ENCODE results near the gene ZFP91. TPM values are rescaled to one million over a fixed set of nuclear protein-coding genes. Genes with fewer than 3 reads are reported as not detected.

The ZFP91 gene
- total RNA-seq, 4 donors from 2014 or later, result 45.9 to 52.4 (median 47.5) TPM

- H3K27ac ChIP-seq, result no peak overlapping the region
- no peaks in the 10 kb centered on the region for H3K9me3 ChIP-seq
- H3K36me3 ChIP-seq, result no peaks in the 10 kb centered on the region
- H3K4me1 ChIP-seq, result peaks cover 12% of the 10 kb centered on the region
- DNase-seq (ENCODE audit: low spot score in 2 of 2), result no peak
- TF ChIP-seq CTCF (IDR thresholded peaks at IDR 0.05) (no peak), POLR2AphosphoS5 (IDR thresholded peaks at IDR 0.05) (no peak), EP300 (IDR thresholded peaks at IDR 0.05) (no peak)
- H3K27me3 ChIP-seq, result no peaks in the 10 kb centered on the region
- H3K4me3 ChIP-seq, result no peak overlapping the region
- 86% methylated on average over 3 of the region's 3 CpGs for WGBS
These were observed 12.8 kb downstream of the ZFP91 start for GRCh38 chr11:58591659-58592058.

- no peaks in the 10 kb centered on the region for H3K36me3 ChIP-seq
- no peaks in the 10 kb centered on the region for H3K27me3 ChIP-seq
- no peak overlapping the region for H3K4me3 ChIP-seq
- no peaks in the 10 kb centered on the region for H3K9me3 ChIP-seq
- 79% methylated on average over 5 of the region's 5 CpGs for WGBS
- H3K4me1 ChIP-seq, result peaks cover 10% of the 10 kb centered on the region
- H3K27ac ChIP-seq, result no peak overlapping the region
- TF ChIP-seq POLR2A (IDR thresholded peaks at IDR 0.05) (no peak), POLR2AphosphoS5 (IDR thresholded peaks at IDR 0.05) (no peak), EP300 (IDR thresholded peaks at IDR 0.05) (no peak), CTCF (IDR thresholded peaks at IDR 0.05) (no peak)
- no peak for DNase-seq (ENCODE audit: low spot score in 2 of 2)
These were observed 14.1 kb downstream of the ZFP91 start for GRCh38 chr11:58592760-58593472.

GRCh38 chr11:58594826-58595225 lies 16.0 kb downstream of the ZFP91 start:
- DNase-seq (ENCODE audit: low spot score in 2 of 2), result no peak
- no peak for TF ChIP-seq POLR2AphosphoS5 (IDR thresholded peaks at IDR 0.05)
- TF ChIP-seq POLR2A (IDR thresholded peaks at IDR 0.05), result no peak
- no peak for TF ChIP-seq EP300 (IDR thresholded peaks at IDR 0.05)
- TF ChIP-seq CTCF (IDR thresholded peaks at IDR 0.05), result no peak
- Histone ChIP-seq H3K27me3 (no peaks in the 10 kb centered on the region), H3K4me3 (no peak overlapping the region), H3K27ac (no peak overlapping the region), H3K9me3 (no peaks in the 10 kb centered on the region), H3K36me3 (no peaks in the 10 kb centered on the region), H3K4me1 (peaks cover 10% of the 10 kb centered on the region)
- 65% methylated on average over 4 of the region's 4 CpGs for WGBS

GRCh38 chr11:58596621-58597020 lies 17.8 kb downstream of the ZFP91 start:
- WGBS, result 78% methylated on average over 3 of the region's 3 CpGs
- no peaks in the 10 kb centered on the region for H3K9me3 ChIP-seq
- H3K27me3 ChIP-seq, result no peaks in the 10 kb centered on the region
- H3K27ac ChIP-seq, result no peak overlapping the region
- no peak for TF ChIP-seq EP300 (IDR thresholded peaks at IDR 0.05)
- TF ChIP-seq POLR2A (IDR thresholded peaks at IDR 0.05), result no peak
- no peak for TF ChIP-seq POLR2AphosphoS5 (IDR thresholded peaks at IDR 0.05)
- no peak for TF ChIP-seq CTCF (IDR thresholded peaks at IDR 0.05)
- H3K4me3 ChIP-seq, result no peak overlapping the region
- no peak for DNase-seq (ENCODE audit: low spot score in 2 of 2)
- peaks cover 10% of the 10 kb centered on the region for H3K4me1 ChIP-seq
- H3K36me3 ChIP-seq, result no peaks in the 10 kb centered on the region

GRCh38 chr11:58597486-58598144 lies 18.8 kb downstream of the ZFP91 start:
- H3K4me3 ChIP-seq, result no peak overlapping the region
- H3K27me3 ChIP-seq, result no peaks in the 10 kb centered on the region
- no peaks in the 10 kb centered on the region for H3K36me3 ChIP-seq
- peaks cover 10% of the 10 kb centered on the region for H3K4me1 ChIP-seq
- H3K9me3 ChIP-seq, result no peaks in the 10 kb centered on the region
- H3K27ac ChIP-seq, result no peak overlapping the region
- TF ChIP-seq POLR2A (IDR thresholded peaks at IDR 0.05) (no peak), POLR2AphosphoS5 (IDR thresholded peaks at IDR 0.05) (no peak), CTCF (IDR thresholded peaks at IDR 0.05) (no peak), EP300 (IDR thresholded peaks at IDR 0.05) (no peak)
- DNase-seq (ENCODE audit: low spot score in 2 of 2), result no peak
- WGBS, result 79% methylated on average over 3 of the region's 3 CpGs
